H9 (cell line): ENCODE results near the gene SLC2A2. TPM values are rescaled to one million over a fixed set of nuclear protein-coding genes. Genes with fewer than 3 reads are reported as not detected.

Source experiments
- DNase-seq: peaks from one replicate; pipeline ENCODE4 v3.0.0-alpha.2; 2017
- H2AFZ ChIP-seq: one replicate; pipeline ENCODE4 v1.6.1; 2013; ENCODE audit warnings: mild to moderate bottlenecking, low read length, control low read depth, moderate library complexity
- H2AK5ac ChIP-seq: 2 replicates; pipeline ENCODE4 v1.6.1; 2013; ENCODE audit warnings: low read length, control low read depth, mixed read lengths; ENCODE audit not compliant: insufficient read length
- H2BK120ac ChIP-seq: one replicate; pipeline ENCODE4 v1.6.1; 2013; ENCODE audit warnings: low read depth, mild to moderate bottlenecking, low read length, control low read depth, inconsistent platforms; ENCODE audit not compliant: poor library complexity, severe bottlenecking
- H2BK12ac ChIP-seq: 2 replicates; pipeline ENCODE4 v1.6.1; 2013; ENCODE audit warnings: low read length, control low read depth, mixed read lengths, low read depth; ENCODE audit not compliant: insufficient read length
- H2BK15ac ChIP-seq: 2 replicates; pipeline ENCODE4 v1.6.1; 2013; ENCODE audit warnings: low read depth, low read length, control low read depth
- H2BK20ac ChIP-seq: one replicate; pipeline ENCODE4 v1.6.1; 2013; ENCODE audit warnings: low read depth, mild to moderate bottlenecking, low read length, control low read depth, inconsistent platforms; ENCODE audit not compliant: poor library complexity, severe bottlenecking
- H2BK5ac ChIP-seq: 2 replicates; pipeline ENCODE4 v1.6.1; 2013; ENCODE audit warnings: low read length, control low read depth, mixed read lengths; ENCODE audit not compliant: insufficient read length
- H3K14ac ChIP-seq: 2 replicates; pipeline ENCODE4 v1.6.1; 2013; ENCODE audit warnings: low read length, control low read depth; ENCODE audit not compliant: insufficient read depth
- H3K18ac ChIP-seq: 2 replicates; pipeline ENCODE4 v1.6.1; 2013; ENCODE audit warnings: low read depth, mild to moderate bottlenecking, mixed read lengths, low read length, control low read depth; ENCODE audit not compliant: insufficient read length
- H3K23ac ChIP-seq: 2 replicates; pipeline ENCODE4 v1.6.1; 2013; ENCODE audit warnings: low read length, control low read depth, mixed read lengths, low read depth; ENCODE audit not compliant: insufficient read length
- H3K23me2 ChIP-seq: 2 replicates; pipeline ENCODE4 v1.6.1; 2013; ENCODE audit warnings: low read depth, mild to moderate bottlenecking, mixed read lengths, low read length, control low read depth; ENCODE audit not compliant: insufficient read length, poor library complexity, severe bottlenecking
- H3K27ac ChIP-seq: 2 replicates; pipeline ENCODE4 v1.5.1; 2013; ENCODE audit warnings: low read length, control low read depth, mixed read lengths, low read depth; ENCODE audit not compliant: insufficient read length
- H3K27me3 ChIP-seq: 2 replicates; pipeline ENCODE4 v1.6.1; 2013; ENCODE audit warnings: low read length, control low read depth, inconsistent platforms; ENCODE audit not compliant: insufficient read depth
- H3K4ac ChIP-seq: 2 replicates; pipeline ENCODE4 v1.6.1; 2013; ENCODE audit warnings: low read depth, mild to moderate bottlenecking, control low read depth, inconsistent platforms, low read length, moderate library complexity
- H3K4me1 ChIP-seq: 2 replicates; pipeline ENCODE4 v1.6.1; 2013; ENCODE audit warnings: low read length, control low read depth, inconsistent platforms; ENCODE audit not compliant: insufficient read depth
- H3K4me2 ChIP-seq: 2 replicates; pipeline ENCODE4 v1.6.1; 2013; ENCODE audit warnings: low read length, control low read depth, mixed read lengths; ENCODE audit not compliant: insufficient read length, insufficient read depth
- H3K56ac ChIP-seq: 2 replicates; pipeline ENCODE4 v1.6.1; 2013; ENCODE audit warnings: low read depth, mild to moderate bottlenecking, mixed read lengths, low read length, control low read depth; ENCODE audit not compliant: insufficient read length
- H3K79me1 ChIP-seq: 2 replicates; pipeline ENCODE4 v1.6.1; 2013; ENCODE audit warnings: low read depth, mild to moderate bottlenecking, moderate library complexity, low read length, control low read depth, inconsistent platforms; ENCODE audit not compliant: insufficient read depth, poor library complexity, severe bottlenecking
- H3K79me2 ChIP-seq: 2 replicates; pipeline ENCODE4 v1.6.1; 2013; ENCODE audit warnings: low read length, control low read depth, inconsistent platforms; ENCODE audit not compliant: insufficient read depth
- H3K9ac ChIP-seq: 2 replicates; pipeline ENCODE4 v1.6.1; 2013; ENCODE audit warnings: low read length, control low read depth, mixed read lengths; ENCODE audit not compliant: insufficient read length; ENCODE audit errors: extremely low read depth
- H3K9me3 ChIP-seq: one replicate; pipeline ENCODE4 v1.6.1; 2013; ENCODE audit warnings: low read depth, low read length, inconsistent platforms; ENCODE audit not compliant: control insufficient read depth
- H3T11ph ChIP-seq: one replicate; pipeline ENCODE4 v1.6.1; 2013; ENCODE audit warnings: mild to moderate bottlenecking, low read length, control low read depth, inconsistent platforms
- H4K20me1 ChIP-seq: one replicate; pipeline ENCODE4 v1.6.1; 2013; ENCODE audit not compliant: control insufficient read depth, insufficient read length, insufficient read depth
- H4K5ac ChIP-seq: 2 replicates; pipeline ENCODE4 v1.6.1; 2013; ENCODE audit warnings: low read depth, mild to moderate bottlenecking, mixed read lengths, low read length, control low read depth; ENCODE audit not compliant: insufficient read length
- H4K8ac ChIP-seq: replicated peaks from 2 replicates; pipeline ENCODE4 v1.6.1; 2013; ENCODE audit warnings: low read length, control low read depth, mixed read lengths, low read depth; ENCODE audit not compliant: insufficient read length
- H4K91ac ChIP-seq: 2 replicates; pipeline ENCODE4 v1.6.1; 2013; ENCODE audit warnings: low read depth, mild to moderate bottlenecking, moderate library complexity, mixed read lengths, low read length, control low read depth; ENCODE audit not compliant: insufficient read length
- H3K27ac Mint-ChIP-seq, 3 experiments: 2 replicates in 2 of 3; 3 replicates in 1 of 3; pipeline ENCODE4 v1.8.0; 2020 to 2021; ENCODE audit warnings: mixed read lengths in 3 of 3, mild to moderate bottlenecking in 1 of 3, moderate library complexity in 1 of 3
- H3K27me3 Mint-ChIP-seq: 2 replicates; pipeline ENCODE4 v1.8.0; 2021; ENCODE audit warnings: low read depth, mild to moderate bottlenecking, moderate library complexity, mixed read lengths
- H3K36me3 Mint-ChIP-seq, 3 experiments: 2 replicates in 2 of 3; 3 replicates in 1 of 3; pipeline ENCODE4 v1.8.0; 2020 to 2021; ENCODE audit warnings: low read depth in 3 of 3, mixed read lengths in 3 of 3; ENCODE audit not compliant: insufficient read depth in 1 of 3
- H3K4me1 Mint-ChIP-seq, 2 experiments: 2 replicates each; pipeline ENCODE4 v1.8.0; 2020; ENCODE audit warnings: mixed read lengths in 2 of 2
- H3K4me3 Mint-ChIP-seq, 2 experiments: 2 replicates in 1 of 2; 3 replicates in 1 of 2; pipeline ENCODE4 v1.8.0; 2020 to 2021; ENCODE audit warnings: mild to moderate bottlenecking in 2 of 2, mixed read lengths in 2 of 2, moderate library complexity in 1 of 2
- H3K9me3 Mint-ChIP-seq, 2 experiments: 2 replicates in 1 of 2; 3 replicates in 1 of 2; pipeline ENCODE4 v1.8.0; 2020; ENCODE audit warnings: mild to moderate bottlenecking in 2 of 2, mixed read lengths in 2 of 2, moderate library complexity in 1 of 2
- WGBS: extraction: QIAGEN DNeasy Blood & Tissue Kit; methylation state at CpG from one replicate; pipeline ENCODE4 v1.1.7; 2013; ENCODE audit warnings: missing lambda C conversion rate, low lambda C conversion rate, mixed read lengths; ENCODE audit not compliant: insufficient read length; ENCODE audit errors: extremely low coverage; 5-methylcytosine and 5-hydroxymethylcytosine counted together
- total RNA-seq: library from RNA; stranded (reverse); gene quantifications from 2 replicates; pipeline ENCODE4 v1.2.1, GENCODE V29; 2021
- TF ChIP-seq, protein P1 (sequence below): fragments of 200-600 bp; sonication (generic); conservative IDR thresholded peaks from 3 replicates; pipeline ENCODE4 v1.8.0; 2021; ENCODE audit warnings: antibody characterized with exemption, mild to moderate bottlenecking

SLC2A2 gene
- total RNA-seq, 1 experiment from 2014 or later, result not detected

DNA sequence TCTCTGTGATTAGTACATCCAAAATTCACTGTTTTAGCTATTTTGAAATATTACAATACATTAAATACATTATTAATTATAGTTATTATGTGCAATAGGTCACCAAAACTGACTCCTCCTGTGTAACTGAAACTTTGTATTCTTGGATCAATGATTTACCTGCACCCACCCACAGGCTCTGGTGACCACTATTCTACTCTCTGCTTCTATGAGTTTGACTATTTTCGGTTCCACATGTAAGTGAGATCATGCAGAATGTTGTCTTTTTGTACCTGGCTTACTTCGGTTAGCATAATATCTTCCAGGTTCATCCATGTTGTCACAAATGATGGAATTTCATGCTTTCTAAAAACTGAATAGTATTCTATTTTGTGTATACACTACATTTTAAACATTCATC lies 43.8 kb downstream of the SLC2A2 start:
- Histone ChIP-seq H3K79me1 (no peaks in the 10 kb centered on the region), H3K56ac (no peak overlapping the region), H3K9ac (no peak overlapping the region), H3K4me2 (no peak overlapping the region), H3K9me3 (no peaks in the 10 kb centered on the region), H3K23ac (no peak overlapping the region), H2BK120ac (no peak overlapping the region), H3K27ac (no peak overlapping the region), H3K27me3 (no peaks in the 10 kb centered on the region), H3K14ac (no peak overlapping the region), H3K79me2 (no peaks in the 10 kb centered on the region), H2BK15ac (no peak overlapping the region), H3K18ac (no peak overlapping the region), H3K4me1 (no peaks in the 10 kb centered on the region), H2BK12ac (no peak overlapping the region), H2BK20ac (no peak overlapping the region), H3K23me2 (no peaks in the 10 kb centered on the region), H2AFZ (no peak overlapping the region), H4K8ac (no peak overlapping the region), H4K91ac (no peak overlapping the region), H2AK5ac (no peak overlapping the region), H4K5ac (no peak overlapping the region), H3T11ph (no peak overlapping the region), H2BK5ac (no peak overlapping the region), H3K4ac (no peak overlapping the region), H4K20me1 (no peaks in the 10 kb centered on the region)
- DNase-seq, result no peak
- Mint-ChIP-seq H3K4me3 (no peak overlapping the region), H3K4me1 (peaks cover 6 to 7% of the 10 kb centered on the region in 2 experiments; a peak in 3 of 4 replicates), H3K27me3 (no peaks in the 10 kb centered on the region), H3K9me3 (peaks cover 0 to 4% of the 10 kb centered on the region in 2 experiments; a peak in 3 of 5 replicates), H3K36me3 (no peaks in the 10 kb centered on the region), H3K27ac (no peak overlapping the region)
- TF ChIP-seq, protein P1, sequence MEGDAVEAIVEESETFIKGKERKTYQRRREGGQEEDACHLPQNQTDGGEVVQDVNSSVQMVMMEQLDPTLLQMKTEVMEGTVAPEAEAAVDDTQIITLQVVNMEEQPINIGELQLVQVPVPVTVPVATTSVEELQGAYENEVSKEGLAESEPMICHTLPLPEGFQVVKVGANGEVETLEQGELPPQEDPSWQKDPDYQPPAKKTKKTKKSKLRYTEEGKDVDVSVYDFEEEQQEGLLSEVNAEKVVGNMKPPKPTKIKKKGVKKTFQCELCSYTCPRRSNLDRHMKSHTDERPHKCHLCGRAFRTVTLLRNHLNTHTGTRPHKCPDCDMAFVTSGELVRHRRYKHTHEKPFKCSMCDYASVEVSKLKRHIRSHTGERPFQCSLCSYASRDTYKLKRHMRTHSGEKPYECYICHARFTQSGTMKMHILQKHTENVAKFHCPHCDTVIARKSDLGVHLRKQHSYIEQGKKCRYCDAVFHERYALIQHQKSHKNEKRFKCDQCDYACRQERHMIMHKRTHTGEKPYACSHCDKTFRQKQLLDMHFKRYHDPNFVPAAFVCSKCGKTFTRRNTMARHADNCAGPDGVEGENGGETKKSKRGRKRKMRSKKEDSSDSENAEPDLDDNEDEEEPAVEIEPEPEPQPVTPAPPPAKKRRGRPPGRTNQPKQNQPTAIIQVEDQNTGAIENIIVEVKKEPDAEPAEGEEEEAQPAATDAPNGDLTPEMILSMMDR, result no peak
- WGBS, result no CpG with 5 or more reads among the region's 2 CpGs
